Nucleus accumbens (tissue), 56 donors: ENCODE results near the gene HAUS1.
"Not testable (repeated sequence)": the region's sequence is repeated elsewhere in the genome, so short reads cannot be mapped to it uniquely, and the experiment has no call there.

Experiments
- DNase-seq, 56 donors: peaks; one replicate each; lab custom pipeline; 2025; lab: John Stamatoyannopoulos, UW

HAUS1 gene

DNA sequence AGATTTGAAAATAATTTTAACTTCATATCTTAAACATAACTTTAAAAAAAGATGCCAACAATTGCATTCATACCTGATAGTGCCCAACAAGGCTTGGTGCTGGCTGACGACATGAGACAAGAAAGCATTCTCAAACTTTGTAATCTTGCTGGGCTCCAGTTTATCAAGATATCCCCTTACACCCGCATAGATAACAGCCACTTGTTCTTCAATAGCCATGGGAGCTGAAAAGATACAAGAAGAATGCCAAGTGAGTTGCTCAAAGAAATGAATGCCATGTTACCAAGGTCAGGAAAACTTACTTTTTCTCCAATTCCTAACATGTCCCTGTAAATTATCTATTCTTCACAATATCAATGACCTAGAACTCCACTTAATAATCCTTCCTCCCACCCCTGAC lies 19.8 kb upstream of the HAUS1 start:
- no peak for DNase-seq

GRCh38 chr18:46088501-46088900 lies 15.7 kb upstream of the HAUS1 start:
- DNase-seq, result not testable (repeated sequence)

DNA sequence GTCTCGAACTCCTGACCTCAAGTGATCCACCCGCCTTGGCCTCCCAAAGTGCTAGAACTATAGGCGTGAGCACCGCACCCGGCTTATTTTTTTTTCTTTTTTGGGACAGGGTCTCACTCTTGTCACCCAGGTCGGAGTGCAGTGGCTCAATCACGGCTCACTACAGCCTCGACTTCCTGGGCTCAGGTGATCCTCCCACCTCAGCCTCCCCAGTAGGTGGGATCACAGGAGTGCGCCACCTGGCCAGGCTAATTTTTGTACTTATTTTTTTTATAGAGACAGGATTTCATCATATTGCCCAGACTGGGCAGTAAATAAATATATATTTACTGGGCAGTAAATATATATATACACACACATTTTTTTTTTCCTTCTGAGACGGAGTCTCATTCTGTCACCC lies 8.7 kb upstream of the HAUS1 start:
- no peak for DNase-seq

GRCh38 chr18:46096651-46097300 lies 7.4 kb upstream of the HAUS1 start:
- DNase-seq, result peak in 1 of 56 donors; percentile 32

DNA sequence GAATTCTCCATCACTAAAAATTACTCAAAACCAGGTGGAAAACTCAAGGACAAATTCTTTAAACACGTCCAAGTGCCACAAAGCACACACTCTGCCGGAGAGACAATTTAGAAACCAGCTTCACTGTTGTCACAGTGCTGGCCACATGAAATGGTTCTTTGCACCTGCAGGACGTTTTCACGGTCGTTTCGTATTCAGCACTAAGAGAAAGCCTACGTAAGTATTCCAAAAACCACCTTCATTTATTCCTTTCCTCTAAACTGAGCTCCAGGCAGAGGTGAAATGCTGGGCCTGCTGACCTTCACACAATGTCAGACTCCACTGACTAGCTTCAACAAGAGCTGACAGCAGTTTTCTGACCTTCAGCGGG lies 6.8 kb upstream of the HAUS1 start:
- peak in 1 of 56 donors; percentile 47 for DNase-seq

- peak; percentile 19 to 96 (median 86) for DNase-seq
Observed at GRCh38 chr18:46097801-46098615, 6.2 kb upstream of the HAUS1 start, which contains the start of gene ATP5F1A. Gene ATP5F1A (minus strand): TSS chr18:46098296. CDS start chr18:46098231, 65 bp downstream.

GRCh38 chr18:46098616-46098933 lies 5.6 kb upstream of the HAUS1 start:
- peak in 3 of 56 donors; percentile 19 to 65 (median 51) for DNase-seq

GRCh38 chr18:46099463-46099862 lies 4.7 kb upstream of the HAUS1 start:
- no peak for DNase-seq

- DNase-seq, result no peak
Observed at GRCh38 chr18:46109386-46109785, 5.2 kb downstream of the HAUS1 start.

DNA sequence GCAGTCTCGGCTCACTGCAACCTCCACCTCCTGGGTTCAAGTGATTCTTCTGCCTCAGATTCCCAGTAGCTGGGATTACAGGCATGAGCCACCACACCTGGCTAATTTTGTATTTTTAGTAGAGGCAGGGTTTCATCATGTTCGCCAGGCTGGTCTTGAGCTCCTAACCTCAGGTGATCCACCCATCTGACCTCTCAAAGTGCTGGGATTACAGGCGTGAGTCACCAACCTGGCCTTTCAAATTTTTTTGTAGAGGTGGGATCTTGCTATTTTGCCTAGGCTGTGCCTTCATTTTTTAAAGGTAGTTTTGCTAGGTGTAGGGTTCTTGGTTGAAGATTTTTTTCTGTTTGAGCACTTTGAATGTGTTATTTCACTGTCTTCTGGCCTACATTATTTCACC lies 6.2 kb downstream of the HAUS1 start:
- no peak for DNase-seq

DNA sequence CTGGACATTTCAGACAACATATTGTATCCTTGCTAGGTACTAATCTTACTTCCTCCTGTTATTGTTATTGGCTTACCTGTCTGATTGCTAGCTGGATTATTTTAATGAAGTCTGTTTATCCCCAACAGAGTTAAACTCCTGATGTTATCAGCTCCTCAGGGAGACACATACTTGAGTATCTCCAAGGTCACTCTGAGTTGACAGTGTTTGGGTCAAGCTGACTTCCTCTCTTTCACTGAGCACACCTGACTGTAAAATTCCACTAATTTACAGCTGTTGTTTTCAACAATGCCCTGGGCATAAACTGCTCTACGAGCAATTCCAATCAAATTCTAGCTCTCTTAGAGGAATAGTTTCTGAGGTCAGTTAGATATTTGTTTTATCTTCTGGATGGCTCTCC lies 9.6 kb downstream of the HAUS1 start:
- no peak for DNase-seq

- not testable (repeated sequence) for DNase-seq
Observed at GRCh38 chr18:46126625-46127024, 22.4 kb downstream of the HAUS1 start.

DNA sequence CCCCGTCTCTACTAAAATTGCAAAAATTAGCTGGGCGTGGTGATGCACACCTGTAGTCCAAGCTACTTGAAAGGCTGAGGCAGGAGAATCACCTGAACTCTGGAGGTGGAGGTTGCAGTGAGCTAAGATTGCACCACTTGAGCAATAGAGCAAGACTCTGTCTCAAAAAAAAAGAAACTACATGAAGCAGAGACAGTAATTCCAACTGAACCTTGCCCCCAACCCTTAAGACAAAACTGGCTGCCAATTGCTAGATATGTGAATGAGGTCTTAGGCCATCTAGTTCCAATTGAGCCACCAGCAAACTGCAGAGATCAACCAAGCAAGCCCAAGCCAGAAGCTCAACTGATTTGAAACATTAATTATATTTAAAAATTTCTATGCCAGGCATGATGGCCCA lies 25.9 kb downstream of the HAUS1 start:
- no peak for DNase-seq

DNA sequence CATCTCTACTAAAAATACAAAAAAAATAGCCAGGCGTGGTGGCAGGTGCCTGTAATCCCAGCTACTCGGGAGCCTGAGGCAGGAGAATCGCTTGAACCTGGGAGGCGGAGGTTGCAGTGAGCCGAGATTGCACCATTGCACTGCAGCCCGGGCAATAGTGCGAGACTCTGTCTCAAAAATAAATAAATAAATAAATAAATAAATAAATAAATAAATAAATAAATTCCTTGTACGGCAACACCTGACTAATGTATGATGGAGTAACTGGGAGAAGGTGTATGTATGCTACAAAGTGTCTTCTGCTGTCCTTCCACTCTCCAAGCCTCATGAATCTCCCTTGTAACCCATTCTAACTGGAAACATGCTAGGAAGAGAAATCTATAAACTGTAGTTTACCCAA lies 26.4 kb downstream of the HAUS1 start:
- DNase-seq, result not testable (repeated sequence)

DNA sequence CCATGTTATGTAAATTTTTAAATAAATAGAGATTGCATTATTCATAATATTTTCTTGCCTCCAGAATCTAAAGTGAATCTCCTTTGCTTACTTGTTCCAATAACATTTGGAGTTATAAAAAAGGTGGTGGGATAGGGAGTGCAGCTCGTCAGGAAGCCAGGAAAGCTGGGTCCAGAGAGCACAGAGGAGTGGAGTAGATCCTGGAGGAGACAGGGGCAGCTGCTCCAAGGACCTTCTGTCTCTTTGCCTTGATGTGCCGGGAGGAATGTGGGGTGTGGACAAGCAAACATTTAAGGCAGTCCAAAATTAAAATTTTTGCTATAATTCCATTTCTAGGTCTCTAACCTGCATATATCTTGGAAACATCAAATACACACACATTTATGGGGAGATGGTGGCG lies 29.3 kb downstream of the HAUS1 start:
- no peak for DNase-seq

DNA sequence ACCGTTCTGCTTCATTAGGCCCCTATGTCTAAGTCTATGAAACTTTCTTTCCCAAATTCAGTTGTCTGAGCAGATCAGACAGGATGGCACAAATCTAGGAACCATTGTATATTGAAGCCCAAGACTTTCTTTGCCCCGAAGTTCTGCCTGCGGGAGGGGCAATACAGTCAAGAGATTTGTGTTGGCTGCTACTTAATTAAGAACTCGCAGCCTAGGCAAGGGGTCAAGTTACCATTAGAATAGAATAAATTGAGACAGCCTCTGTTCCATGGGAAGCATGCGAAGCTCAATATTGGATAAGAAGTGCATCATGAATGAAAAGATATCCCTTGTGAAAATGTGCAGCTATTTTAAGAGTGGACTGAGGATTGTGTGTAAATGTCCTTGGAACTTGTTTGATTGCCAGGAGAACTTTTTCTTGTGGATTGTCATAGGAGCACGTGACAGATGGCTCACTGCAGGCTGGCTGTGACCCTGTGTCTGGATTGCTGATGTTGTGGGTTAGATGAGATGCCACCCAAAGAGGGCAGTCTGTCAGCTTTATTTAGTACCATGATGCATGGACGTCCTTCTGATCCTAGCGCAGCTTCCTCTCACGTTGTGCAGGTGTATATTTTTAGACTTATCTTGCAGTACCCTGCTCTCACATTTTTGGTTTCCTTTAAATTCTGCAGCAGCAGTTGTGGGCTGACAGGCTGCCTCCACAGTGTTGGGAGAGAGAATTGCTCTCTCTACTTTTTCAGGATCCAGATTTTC lies 30.9 kb downstream of the HAUS1 start:
- DNase-seq, result peak in 17 of 56 donors; percentile 7 to 48 (median 22)

GRCh38 chr18:46140173-46140572 lies 36.0 kb downstream of the HAUS1 start:
- no peak for DNase-seq

DNA sequence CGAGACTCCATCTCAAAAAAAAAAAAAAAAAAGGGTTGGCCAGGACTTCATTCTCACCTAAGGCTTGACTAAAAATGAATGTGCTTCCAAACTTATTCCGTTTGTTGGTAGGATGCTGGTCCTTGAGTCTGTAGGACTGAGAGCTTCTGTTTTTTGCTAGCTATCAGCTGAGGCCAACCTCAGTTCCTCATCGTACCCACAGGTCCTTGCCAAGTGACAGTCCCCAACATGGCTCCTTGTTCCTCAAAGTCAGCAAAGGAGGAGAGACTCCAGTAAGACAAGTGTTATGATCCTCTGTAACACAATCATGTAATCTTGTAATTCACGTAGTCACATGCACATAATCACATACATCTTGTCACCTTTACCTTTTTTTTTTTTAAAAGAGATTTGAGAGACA lies 37.0 kb downstream of the HAUS1 start:
- no peak for DNase-seq

- peak in 19 of 56 donors; percentile 1 to 56 (median 6) for DNase-seq
Observed at GRCh38 chr18:46148810-46149209, 44.6 kb downstream of the HAUS1 start.

- no peak for DNase-seq
Observed at GRCh38 chr18:46152436-46152807, 48.2 kb downstream of the HAUS1 start.

DNA sequence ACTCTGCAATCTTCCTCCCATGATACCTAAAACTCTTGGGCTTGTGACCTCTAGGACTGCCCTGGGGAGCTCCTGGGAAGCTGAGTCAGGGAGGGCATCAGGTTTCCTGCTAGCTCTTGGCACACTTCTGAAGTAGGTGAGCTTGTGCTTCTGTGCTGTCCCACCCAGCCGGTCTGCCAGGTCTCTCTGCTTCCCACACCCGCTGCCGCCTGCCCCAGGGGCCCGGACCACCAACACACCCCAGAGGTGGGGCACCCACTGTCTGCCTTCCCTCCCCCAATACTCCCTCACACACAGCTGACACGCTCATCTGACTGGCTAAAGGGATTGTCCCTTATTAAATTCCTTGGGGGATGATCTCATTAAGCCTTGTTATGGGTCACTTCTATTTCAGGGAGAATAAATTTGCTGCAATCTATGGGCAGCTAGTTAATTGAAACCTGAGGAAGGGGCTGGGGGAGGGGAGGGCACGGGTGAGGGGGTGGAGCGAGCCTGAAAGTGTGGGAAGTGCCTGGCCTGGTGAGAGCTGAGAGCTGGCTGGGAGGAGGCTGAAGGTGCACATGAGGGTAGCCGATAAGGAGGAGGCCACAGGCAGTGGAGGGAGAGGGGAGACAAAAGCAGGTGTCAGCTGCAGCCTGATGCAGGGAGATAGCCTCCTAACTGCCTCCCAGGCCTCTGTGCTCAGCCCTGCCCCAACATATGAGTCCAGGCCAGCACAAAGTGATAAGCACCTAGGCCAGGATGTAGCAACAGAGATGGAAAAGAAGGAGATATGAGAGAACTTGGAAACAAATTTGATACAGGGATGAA lies 48.8 kb downstream of the HAUS1 start:
- DNase-seq, result no peak
